Glomerular visceral epithelial cell (primary cell): Measurements from ENCODE around the gene PSMD8.
A peak's percentile ranks its signal among the peaks of the same experiment; 100 is the strongest.
"Not testable (repeated sequence)": the region's sequence is repeated elsewhere in the genome, so short reads cannot be mapped to it uniquely, and the experiment has no call there.

Source experiments
- DNase-seq: peaks from one replicate; pipeline ENCODE4 v3.0.0-alpha.2; 2016; ENCODE audit errors: extremely low spot score

Gene PSMD8

DNA sequence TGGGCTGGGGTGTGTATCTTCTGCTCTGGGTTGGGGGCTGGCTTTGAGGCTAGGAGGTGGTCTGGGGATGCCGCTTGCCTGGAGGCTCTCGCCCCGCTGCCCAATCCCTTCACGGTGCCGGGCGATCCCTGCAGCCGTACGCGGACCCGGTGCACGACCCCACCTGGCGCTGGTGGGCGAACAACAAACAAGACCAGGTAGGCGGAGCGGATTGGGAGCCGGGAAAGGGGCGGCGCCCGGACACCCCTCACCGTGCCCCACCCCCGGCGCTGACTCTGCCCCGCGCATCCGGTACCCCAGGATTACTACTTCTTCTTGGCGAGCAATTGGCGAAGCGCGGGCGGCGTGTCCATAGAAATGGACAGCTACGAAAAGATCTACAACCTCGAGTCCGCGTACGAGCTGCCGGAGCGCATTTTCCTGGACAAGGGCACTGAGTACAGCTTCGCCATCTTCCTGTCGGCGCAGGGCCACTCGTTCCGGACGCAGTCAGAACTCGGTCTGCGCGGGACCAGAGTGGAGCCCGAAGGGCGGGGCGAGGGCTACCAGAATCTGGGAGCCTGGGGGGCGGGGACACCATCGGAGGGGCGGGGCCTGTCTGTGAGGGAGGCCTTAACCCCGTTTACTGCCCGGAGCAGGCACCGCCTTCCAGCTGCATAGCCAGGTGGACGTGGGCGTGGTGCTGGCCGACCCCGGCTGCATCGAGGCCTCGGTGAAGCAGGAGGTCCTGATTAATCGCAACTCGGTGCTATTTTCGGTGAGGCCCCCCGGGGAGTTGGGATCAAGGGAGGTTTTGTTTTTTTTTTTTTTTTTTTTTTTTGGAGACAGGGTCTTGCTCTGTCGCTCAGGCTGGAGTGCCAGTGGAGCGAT is 12.1 kb upstream of the PSMD8 start:
- peak; percentile 79 for DNase-seq

DNA sequence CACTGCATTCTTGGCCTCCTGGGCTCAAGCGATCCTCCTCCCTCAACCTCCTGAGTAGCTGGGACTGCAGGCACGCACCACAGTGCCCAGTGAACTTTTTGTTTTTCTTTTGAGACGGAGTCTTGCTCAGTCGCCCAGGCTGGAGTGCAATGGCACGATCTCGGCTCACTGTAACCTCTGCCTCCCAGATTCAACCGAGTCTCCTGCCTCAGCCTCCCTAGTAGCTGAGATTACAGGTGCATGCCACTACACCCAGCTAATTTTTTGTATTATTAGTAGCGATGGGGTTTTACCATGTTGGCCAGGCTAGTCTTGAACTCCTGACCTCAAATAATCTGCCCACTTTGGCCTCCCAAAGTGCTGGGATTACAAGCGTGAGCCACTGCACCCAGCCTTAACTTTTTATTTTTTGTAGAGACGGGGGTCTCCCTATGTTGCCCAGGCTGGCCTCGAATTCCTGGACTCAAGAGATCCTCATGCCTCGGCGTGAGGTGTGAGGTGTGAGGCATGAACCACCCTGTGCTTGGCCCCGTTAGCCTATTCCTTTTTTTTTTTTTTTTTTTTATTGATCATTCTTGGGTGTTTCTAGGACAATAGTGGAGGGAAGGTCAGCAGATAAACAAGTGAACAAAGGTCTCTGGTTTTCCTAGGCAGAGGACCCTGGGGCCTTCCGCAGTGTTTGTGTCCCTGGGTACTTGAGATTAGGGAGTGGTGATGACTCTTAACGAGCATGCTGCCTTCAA is 11.3 kb upstream of the PSMD8 start:
- not testable (repeated sequence) for DNase-seq

DNA sequence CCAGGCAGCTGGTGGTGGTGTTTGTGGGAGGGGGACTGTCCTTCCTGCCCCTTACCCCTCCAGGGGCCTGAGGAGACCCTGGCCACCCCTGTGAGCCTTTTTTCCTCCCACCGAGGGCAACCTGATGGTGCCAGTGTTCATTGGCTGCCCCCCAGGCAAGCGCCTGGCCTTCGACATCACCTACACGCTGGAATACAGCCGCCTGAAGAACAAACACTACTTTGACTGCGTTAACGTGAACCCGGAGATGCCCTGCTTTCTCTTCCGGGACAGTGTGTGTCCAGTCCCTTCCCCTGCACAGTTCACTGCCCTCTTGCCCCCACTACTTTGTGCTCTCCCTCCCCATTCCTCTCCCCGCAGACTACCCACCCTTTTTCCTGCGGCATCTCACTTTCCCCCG is 7.3 kb upstream of the PSMD8 start:
- no peak for DNase-seq

DNA sequence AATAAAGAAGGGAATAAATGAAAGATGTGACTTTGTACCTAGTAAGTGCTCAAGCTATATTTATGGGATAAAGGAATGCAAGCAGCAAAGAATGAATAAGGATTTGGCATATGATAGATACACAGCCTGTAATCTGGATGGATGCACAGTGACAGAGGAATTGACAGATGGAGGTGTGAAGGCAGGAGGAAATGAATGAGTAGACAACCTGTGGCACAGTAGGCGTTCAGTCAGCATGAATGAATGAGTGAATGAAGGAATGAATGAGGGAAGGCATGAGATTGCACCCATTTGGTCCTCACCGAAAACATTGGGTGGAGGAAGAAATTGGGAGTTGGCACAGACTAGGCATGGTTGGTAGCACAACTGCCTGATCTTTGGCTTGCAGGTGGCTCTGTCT is 4.8 kb upstream of the PSMD8 start:
- DNase-seq = no peak

DNA sequence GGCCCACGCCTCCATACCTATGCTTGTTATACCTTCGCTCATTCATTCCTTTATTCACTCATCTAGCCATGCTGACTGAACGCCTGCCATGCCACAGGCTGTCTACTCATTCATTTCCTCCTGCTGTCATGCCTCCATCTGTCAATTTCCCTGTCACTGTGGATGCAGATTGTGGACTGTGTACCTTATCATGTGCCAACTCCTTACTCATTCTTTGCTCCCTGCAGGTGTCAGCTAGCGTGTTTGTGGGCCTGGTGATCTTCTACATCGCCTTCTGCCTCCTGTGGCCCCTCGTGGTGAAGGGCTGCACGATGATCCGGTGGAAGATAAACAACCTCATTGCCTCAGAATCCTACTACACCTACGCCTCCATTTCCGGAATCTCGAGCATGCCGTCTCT is 4.1 kb upstream of the PSMD8 start:
- no peak for DNase-seq

DNA sequence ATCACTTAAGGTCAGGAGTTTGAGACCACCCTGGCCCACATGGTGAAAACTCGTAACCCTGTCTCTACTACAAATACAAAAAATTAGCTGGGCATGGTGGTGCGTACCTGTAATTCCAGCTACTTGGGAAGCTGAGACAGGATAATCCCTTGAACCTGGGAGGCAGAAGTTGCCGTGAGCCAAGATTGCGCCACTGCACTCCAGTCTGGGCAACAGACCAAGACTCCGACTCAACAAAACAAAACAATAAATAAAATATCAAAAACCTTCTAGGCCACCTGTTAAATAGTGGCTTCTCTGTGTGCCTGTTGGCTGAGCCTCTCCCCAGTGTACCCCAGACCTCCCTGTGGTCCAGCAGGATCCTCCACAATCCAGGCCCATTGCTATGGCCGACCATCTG is 3.3 kb upstream of the PSMD8 start:
- no peak for DNase-seq

DNA sequence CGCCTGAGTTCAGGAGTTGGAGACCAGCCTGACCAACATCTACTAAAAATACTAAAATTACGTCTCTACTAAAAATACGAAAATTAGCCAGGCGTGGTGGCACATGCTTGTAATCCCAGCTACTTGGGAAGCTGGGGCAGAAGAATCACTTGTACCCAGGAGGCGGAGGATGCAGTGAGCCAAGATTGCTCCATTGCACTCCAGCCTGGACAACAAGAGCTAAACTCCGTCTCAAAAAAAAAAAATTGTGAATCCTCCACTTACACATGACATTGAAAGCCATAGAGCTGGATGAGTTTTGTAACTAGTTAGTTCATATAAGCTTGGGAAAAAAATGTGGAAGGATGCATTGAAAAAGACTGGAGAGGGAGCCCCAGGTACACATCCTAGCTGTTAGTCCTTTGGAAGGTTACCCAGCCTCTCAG is 452 bp upstream of the PSMD8 start:
- no peak for DNase-seq

DNA sequence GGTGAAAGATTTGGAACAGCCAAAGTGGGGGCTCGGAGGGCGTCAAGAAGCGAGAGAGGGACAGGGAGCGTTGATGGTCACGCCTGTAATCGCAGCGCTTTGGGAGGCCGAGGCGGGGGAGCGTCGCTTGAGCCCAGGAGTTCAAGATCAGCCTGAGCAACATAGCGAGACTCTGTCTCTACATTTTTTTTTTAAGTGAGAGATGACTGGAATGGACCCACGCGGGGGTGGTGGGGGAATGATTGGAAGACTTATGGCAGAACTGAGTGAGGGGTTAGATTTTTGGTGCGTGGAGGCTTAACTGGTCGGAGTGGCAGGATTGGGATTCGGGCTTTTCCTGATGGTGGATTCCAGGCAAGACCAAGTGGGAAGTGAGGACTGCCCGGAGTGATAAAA is 725 bp downstream of the PSMD8 start:
- DNase-seq = no peak

DNA sequence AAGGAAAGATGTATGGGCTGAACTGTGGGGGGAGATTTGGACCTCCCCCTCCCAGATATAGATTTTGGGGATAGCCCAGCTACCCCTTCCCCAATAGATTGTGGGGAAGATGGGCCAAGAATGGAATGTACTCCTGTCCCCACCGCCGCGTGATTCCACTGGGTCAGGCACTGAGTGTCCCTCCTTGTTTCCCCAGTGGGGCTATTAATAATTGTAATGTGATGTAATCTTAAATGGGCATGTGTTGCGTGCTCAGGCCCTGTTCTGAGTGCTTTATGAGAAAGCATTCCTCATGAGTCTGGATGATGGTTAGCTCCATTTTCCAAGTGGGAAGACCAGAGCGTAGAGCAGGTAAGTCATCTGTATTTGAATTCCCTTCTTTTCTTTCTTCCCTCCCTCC is 1.4 kb downstream of the PSMD8 start:
- DNase-seq = peak; percentile 34

DNA sequence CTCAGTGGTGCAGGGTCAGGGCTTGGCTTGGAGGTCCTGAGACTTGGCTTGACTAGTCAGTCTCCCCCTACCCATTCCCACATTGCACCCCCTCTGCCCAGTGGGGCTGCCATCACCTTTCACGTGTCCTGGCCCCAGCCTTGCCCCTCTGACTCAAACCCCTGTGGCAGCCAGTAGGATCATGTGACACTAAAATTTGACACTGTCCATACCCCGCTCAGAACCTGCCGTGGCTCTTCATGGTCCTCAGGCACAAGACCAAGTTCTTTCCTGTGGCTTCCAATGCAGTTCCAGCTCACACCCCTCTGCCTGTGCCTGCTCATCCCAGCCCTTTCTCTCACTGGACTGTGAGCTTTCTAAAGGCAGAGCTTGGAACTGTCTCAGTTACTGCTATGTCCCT is 2.2 kb downstream of the PSMD8 start:
- no peak for DNase-seq

DNA sequence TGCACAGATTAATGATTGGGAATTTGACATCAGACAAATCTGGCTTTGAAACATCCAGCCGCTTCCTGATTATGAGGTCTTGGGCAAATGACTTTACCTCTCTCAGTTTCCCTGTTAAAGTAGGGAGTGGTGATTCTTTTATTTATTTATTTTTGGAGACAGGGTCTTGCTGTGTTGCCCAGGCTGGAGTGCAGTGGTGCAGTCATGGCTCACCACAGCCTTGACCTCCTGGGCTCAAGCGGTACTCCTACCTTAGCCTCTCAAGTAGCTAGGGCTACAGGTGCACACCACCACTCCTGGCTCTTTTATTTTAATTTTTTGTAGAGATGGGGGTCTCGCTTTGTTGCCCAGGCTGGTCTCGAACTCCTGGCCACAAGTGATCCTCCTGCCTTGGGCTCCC is 2.7 kb downstream of the PSMD8 start:
- no peak for DNase-seq

DNA sequence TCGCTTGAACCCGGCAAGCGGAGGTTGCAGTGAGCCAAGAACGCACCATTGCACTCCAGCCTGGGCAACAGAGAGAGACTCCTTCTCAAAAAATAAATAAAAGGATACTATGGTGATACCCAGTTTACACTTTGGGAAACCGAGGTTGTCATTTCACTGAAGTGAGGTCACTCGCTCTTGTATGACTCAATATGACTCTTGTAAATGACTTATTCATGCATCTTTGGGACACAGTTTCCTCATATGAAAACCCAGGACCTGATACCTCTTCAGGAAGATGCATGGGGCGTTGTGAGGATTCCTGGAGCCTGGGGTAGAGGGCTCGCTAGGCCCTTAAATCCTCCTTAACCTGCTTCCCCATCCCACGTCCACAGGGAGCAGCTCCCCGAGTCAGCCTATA is 4.5 kb downstream of the PSMD8 start:
- no peak for DNase-seq

DNA sequence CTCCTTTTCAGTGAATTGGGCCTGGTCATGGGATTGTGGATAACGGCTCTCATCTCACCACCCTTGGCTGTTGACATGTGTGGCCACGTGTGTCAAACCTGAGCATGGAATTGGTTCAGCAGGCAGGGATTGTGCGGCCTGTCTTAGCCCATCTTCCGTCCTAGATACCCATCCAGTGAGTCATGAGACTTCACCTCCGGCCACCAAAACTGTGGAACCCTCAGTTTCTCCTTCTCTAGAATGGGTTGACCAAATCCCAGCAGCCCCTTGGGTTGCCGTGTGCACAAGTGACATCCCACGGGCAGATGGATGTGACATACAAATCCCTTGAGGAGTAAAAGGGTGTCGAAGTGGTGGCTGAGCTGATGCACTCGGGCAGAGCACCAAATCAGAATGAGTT is 6.8 kb downstream of the PSMD8 start:
- no peak for DNase-seq

DNA sequence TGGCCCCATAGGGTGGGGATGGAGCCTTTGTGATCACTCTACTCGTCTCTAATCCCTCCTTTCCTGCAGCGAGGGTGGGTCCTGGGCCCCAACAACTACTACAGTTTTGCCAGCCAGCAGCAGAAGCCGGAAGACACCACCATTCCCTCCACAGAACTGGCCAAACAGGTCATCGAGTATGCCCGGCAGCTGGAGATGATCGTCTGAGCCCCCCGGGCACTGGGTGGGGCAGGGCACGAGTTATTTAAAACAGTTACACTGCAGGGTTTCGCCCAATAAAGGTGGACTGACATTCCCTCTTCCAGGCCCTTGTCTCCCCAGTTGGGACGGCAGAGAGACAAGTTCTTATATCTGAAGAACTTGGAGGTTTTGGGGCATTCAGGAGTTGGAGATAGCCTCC is 8.8 kb downstream of the PSMD8 start:
- no peak for DNase-seq

DNA sequence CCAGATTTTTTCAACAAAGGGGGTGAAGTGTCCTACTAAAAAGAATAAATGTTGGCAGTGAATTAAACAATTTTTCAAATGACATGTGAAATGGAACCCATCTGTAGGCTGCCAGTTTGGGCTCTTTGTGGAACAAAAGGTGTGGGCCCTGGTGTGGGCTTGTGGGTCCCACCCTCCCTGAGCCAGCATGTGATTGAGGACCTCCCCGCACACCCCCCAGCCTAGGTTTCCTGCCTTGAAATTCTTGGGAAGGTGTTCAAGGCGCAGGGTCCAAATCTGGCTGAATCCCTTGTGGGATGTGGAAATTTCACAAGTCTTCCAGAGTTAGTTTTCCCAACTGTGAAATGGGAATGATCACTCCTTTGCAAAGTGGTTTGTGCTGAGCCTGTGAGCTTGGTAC is 9.4 kb downstream of the PSMD8 start:
- DNase-seq = no peak

DNA sequence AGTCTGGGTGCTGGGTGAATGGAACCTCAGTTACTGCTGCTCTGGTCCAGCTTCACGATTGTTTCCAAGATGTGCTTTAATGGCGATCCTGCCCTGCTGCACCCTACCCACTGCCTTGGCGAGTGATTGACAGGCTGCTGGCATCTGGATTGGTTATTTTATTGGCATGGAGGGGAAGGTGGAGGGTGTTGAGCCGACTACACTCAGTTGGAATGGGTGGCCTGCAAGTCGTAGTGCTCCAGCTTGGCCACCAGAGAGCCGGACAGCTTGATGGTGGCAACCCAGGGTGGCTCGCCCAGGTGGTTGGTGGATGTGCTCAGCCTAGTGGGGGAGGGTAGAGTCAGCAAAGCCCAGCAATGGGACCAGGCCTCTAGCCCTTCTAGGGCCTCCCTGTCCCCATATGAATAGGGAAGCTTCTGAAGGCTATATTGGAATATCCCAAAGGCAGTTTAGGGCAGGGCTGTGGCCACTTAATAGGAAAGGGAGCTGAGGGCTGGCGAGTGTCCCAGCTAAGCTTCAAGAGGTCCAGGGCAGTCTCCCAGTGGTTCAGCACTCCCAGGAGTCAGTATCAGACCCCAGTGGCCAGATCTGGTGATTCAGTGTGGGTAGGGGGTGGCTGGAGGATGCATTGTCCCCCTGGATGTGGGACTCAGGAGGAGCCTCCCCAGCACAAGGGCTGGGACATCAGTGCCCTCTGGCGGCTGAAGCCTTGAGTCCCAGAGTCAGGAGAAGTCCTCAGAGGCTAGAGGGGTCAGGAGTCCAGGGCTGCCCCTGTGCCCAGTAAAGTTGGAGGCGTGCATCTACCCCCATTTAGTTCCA is 10.0 kb downstream of the PSMD8 start:
- no peak for DNase-seq

DNA sequence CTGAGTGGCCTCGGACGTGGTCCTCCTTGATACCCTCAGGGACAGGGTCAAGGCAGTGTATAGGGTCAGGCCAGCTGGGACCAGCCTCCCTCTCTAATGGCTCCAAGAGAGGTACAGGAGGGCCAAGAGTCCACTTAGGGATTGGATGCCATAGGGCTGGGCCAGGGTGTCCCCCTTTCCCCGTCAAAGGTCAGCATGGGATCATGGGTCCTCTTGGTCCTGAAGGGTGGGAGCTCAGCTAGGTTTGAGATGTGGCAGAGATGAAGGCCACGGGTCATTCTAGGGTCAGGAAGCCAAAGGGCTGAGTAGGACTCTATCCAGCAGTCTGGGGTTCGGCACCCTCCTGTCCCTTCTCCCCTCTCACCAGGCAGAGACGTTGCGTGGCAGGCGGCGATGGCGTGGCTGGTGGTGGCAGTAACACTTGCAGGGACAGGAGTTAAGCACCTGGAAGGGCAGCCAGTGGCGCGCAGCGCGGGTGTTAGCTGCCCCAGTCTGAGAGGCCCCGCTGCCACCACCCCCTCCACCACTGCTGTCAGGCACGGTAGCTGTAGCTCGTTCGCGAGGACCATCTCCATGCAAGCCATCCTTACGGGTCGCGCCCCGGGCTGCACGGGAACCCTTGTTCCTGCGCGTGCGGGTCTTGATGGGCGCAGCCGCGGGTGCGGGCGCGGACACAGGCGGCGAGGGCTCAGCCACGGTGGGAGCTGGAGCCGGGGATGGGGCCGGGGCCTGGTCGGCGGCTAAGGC is 10.9 kb downstream of the PSMD8 start:
- DNase-seq = no peak

DNA sequence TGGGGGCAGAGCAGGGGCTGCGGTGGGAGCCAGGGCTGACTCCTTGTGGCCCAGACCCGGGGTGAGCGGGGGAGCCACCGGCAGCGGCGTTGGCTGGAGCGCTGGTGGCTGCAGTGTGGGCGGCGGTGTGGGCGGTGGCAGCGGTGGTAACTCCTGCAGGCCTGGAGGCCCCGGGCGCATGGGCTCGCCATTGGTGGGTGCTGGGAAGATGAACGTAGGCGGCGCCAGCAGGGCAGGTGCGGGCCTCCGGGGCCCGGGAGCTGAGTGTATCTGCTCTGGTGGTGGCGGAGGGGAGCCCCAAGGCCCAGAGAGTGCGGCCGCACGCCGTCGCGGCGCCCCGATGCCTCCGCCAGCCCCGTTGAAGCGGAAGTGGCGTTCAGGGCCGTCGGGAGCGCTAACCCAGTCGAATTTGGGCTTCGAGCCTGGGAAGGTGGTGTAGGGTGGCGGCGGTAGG is 11.5 kb downstream of the PSMD8 start:
- no peak for DNase-seq

DNA sequence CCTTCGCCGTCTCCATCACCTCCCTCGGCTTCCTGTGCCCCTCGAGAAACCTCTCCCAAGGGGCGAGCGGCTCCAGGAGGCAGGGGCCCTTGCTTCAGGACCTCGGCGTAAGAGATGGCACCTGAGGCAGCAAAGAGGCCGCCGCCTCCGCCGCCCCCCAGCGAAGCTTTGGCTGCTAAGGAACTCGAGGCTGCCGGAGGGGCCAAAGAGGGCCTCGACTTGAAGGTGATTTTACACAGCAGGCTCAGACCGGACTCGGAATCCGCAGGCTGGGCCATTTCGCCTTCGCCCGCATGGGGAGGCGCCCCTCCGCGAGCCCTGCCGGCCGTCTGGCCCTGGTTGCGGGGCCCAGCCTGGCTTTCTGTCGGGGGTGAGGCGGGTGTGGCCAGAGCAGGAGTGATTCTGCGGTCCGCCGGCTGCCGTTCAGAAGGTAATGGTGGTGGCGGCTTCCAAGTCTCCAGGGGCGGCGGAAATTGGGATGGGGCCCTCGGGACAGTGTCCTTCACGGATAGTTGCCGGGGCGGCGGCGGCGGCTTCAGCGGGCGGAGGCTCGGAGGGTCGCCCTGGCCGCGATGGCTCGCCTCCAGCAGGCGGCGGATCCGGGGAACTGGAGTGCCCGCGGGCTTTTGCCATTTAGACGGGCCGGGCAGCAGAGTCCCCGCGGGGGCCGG is 12.1 kb downstream of the PSMD8 start:
- no peak for DNase-seq

DNA sequence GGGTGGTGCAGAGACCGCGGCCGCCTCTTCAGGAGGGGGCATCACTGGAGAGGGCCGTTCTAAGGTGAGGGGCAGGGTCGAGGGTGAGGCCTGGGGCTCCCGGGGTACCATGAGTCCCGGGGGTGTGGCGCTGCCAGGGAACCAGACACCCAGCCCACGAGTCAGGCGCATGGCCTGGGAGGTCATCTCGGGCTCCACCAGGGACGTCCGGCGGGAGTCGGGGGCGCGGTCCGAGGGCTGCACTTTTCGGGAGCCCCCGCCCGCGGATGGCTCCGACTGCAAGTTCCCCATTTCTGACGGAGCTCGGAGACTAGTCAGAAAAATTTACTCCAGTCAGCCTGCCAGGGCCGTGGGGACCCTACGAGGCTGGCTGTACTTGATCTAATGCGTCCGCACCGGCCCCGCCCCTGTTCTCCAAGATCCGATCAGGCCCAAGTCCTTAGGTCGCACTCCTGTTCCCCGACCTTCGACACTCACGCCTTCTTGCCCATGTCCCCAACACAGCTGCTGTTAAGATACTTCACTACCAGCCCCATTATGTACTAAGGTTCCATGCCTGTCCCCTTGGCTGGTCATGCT is 12.7 kb downstream of the PSMD8 start:
- DNase-seq = no peak
